Adrenal gland (tissue), 5 donors: ENCODE data around the gene IL25.

Source experiments
- CTCF ChIP-seq, 6 experiments: fragments of 450-650 bp in 4 of 6; fragments of 200-600 bp in 2 of 6; sonication (generic) in 1 of 6; IDR thresholded peaks; 1 replicate in 5 of 6; 2 replicates in 1 of 6; pipeline versions ENCODE4 v1.5.1 to v1.8.0; 2016 to 2021; ENCODE audit warnings: antibody characterized with exemption in 6 of 6, mild to moderate bottlenecking in 2 of 6, moderate library complexity in 1 of 6
- POLR2A ChIP-seq, 2 donors: fragments of 450-650 bp; IDR thresholded peaks; one replicate each; pipeline ENCODE4 v1.6.1; 2017; ENCODE audit warnings: antibody characterized with exemption in 2 of 2, mild to moderate bottlenecking in 2 of 2, moderate library complexity in 1 of 2
- donor health status: DM: no; HTN: no; CAD: no.

DNA sequence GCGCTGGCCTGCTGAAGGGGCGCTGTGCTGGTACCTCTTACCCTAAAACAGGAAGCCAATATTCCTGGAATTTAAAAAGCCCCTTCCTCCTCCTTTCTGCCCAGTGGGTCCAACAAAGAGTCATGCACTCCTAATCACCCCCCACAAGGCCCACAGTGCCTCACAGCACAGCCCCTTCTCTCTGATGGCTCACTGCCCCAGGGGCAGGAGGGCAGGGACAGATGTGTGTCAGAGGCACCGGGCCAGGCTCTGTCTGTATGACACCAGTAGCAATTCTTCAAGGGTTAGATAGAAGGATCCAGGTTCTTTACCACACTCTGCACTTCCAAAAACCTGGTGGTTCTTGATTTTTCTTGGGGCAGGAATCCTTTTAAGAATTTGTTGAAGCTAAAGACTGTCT is 26.5 kb downstream of the IL25 start:
- TF ChIP-seq CTCF (IDR thresholded peaks at IDR 0.05): no peak
- no peak for TF ChIP-seq POLR2A (IDR thresholded peaks at IDR 0.05)
